ENCODE measurements around the gene ACLY.
"Not testable (repeated sequence)": the region's sequence is repeated elsewhere in the genome, so short reads cannot be mapped to it uniquely, and the experiment has no call there.

The ACLY gene

GRCh38 chr17:41829961-41830360 is 88.8 kb downstream of the ACLY start:
- H4K8ac ChIP-seq (ENCODE audit: low read depth, low read length); H3K9me3 ChIP-seq (replicated peaks in 1 of 2; ENCODE audit: control insufficient read depth in 2 of 2, insufficient read depth in 1 of 2, low read depth in 1 of 2, low read length in 2 of 2); H3K4me1 ChIP-seq (ENCODE audit: control insufficient read depth in 2 of 2, insufficient read depth in 1 of 2, low read depth in 1 of 2, low read length in 2 of 2); H2AFZ ChIP-seq (ENCODE audit: low read length); H3K27ac ChIP-seq (replicated peaks; ENCODE audit: low read length); H3K4me3 ChIP-seq (ENCODE audit: low read length in 2 of 2); H2BK5ac ChIP-seq (ENCODE audit: low read length); H2BK120ac ChIP-seq (ENCODE audit: low read depth, low read length); H3K27me3 ChIP-seq (ENCODE audit: control insufficient read depth in 3 of 3, insufficient read depth in 3 of 3, low read depth in 1 of 3, low read length in 3 of 3); H3K23ac ChIP-seq (ENCODE audit: low read depth, low read length, poor library complexity); H4K91ac ChIP-seq (ENCODE audit: low read depth, low read length, poor library complexity); H3K4me2 ChIP-seq (ENCODE audit: insufficient read depth, low read length, poor library complexity, severe bottlenecking); H2BK12ac ChIP-seq (ENCODE audit: low read length); H3K4ac ChIP-seq (ENCODE audit: low read length); H3K9ac ChIP-seq (ENCODE audit: low read depth, low read length, poor library complexity); DNase-seq (ENCODE audit: low spot score); H3K18ac ChIP-seq (ENCODE audit: low read length); H2AK5ac ChIP-seq (ENCODE audit: low read depth, low read length); H3K79me1 ChIP-seq (ENCODE audit: low read depth, low read length); H3K14ac ChIP-seq (ENCODE audit: low read length); H2BK15ac ChIP-seq (ENCODE audit: low read length): not testable (repeated sequence)
- no CpG with 5 or more reads among the region's 10 CpGs for WGBS, 2 donors (ENCODE audit: extremely low coverage in 2 of 2, insufficient read length in 2 of 2, insufficient replicate concordance in 1 of 2)
- H3K36me3 ChIP-seq (replicated peaks in 1 of 2; ENCODE audit: control insufficient read depth in 2 of 2, insufficient read depth in 2 of 2, low read length in 2 of 2): peaks cover 30 to 89% of the 10 kb centered on the region in 2 donors

GRCh38 chr17:41825175-41825845 is 93.4 kb downstream of the ACLY start:
- no peak overlapping the region for H3K4ac ChIP-seq (ENCODE audit: low read length)
- H4K8ac ChIP-seq (ENCODE audit: low read depth, low read length): no peak overlapping the region
- no peaks in the 10 kb centered on the region for H3K9me3 ChIP-seq (replicated peaks in 1 of 2; ENCODE audit: control insufficient read depth in 2 of 2, insufficient read depth in 1 of 2, low read depth in 1 of 2, low read length in 2 of 2)
- no peak overlapping the region for H2BK12ac ChIP-seq (ENCODE audit: low read length)
- H3K27ac ChIP-seq (replicated peaks; ENCODE audit: low read length): no peak overlapping the region
- no peak overlapping the region for H3K4me2 ChIP-seq (ENCODE audit: insufficient read depth, low read length, poor library complexity, severe bottlenecking)
- H3K9ac ChIP-seq (ENCODE audit: low read depth, low read length, poor library complexity): no peak overlapping the region
- H3K23ac ChIP-seq (ENCODE audit: low read depth, low read length, poor library complexity): no peak overlapping the region
- no peak overlapping the region for H3K4me3 ChIP-seq (ENCODE audit: low read length in 2 of 2)
- no peak overlapping the region for H2BK15ac ChIP-seq (ENCODE audit: low read length)
- no peak overlapping the region for H3K18ac ChIP-seq (ENCODE audit: low read length)
- H2BK5ac ChIP-seq (ENCODE audit: low read length): no peak overlapping the region
- H2AFZ ChIP-seq (ENCODE audit: low read length): no peak overlapping the region
- H4K91ac ChIP-seq (ENCODE audit: low read depth, low read length, poor library complexity): no peak overlapping the region
- no peak overlapping the region for H3K14ac ChIP-seq (ENCODE audit: low read length)
- DNase-seq (ENCODE audit: low spot score): no peak
- no CpG with 5 or more reads among the region's 19 CpGs for WGBS, 2 donors (ENCODE audit: extremely low coverage in 2 of 2, insufficient read length in 2 of 2, insufficient replicate concordance in 1 of 2)
- no peak overlapping the region for H2AK5ac ChIP-seq (ENCODE audit: low read depth, low read length)
- no peak overlapping the region for H2BK120ac ChIP-seq (ENCODE audit: low read depth, low read length)
- H3K27me3 ChIP-seq (ENCODE audit: control insufficient read depth in 3 of 3, insufficient read depth in 3 of 3, low read depth in 1 of 3, low read length in 3 of 3): no peaks in the 10 kb centered on the region
- H3K79me1 ChIP-seq (ENCODE audit: low read depth, low read length): no peaks in the 10 kb centered on the region
- H3K4me1 ChIP-seq (ENCODE audit: control insufficient read depth in 2 of 2, insufficient read depth in 1 of 2, low read depth in 1 of 2, low read length in 2 of 2): peaks cover 3 to 16% of the 10 kb centered on the region in 2 donors
- H3K36me3 ChIP-seq (replicated peaks in 1 of 2; ENCODE audit: control insufficient read depth in 2 of 2, insufficient read depth in 2 of 2, low read length in 2 of 2): peaks cover 25 to 80% of the 10 kb centered on the region in 2 donors

GRCh38 chr17:41824086-41824485 is 94.7 kb downstream of the ACLY start:
- no peak overlapping the region for H3K9ac ChIP-seq (ENCODE audit: low read depth, low read length, poor library complexity)
- no peak for DNase-seq (ENCODE audit: low spot score)
- H3K79me1 ChIP-seq (ENCODE audit: low read depth, low read length): no peaks in the 10 kb centered on the region
- no CpG with 5 or more reads among the region's 7 CpGs for WGBS, 2 donors (ENCODE audit: extremely low coverage in 2 of 2, insufficient read length in 2 of 2, insufficient replicate concordance in 1 of 2)
- H3K27me3 ChIP-seq (ENCODE audit: control insufficient read depth in 3 of 3, insufficient read depth in 3 of 3, low read depth in 1 of 3, low read length in 3 of 3): no peaks in the 10 kb centered on the region
- no peak overlapping the region for H3K18ac ChIP-seq (ENCODE audit: low read length)
- H3K4me3 ChIP-seq (ENCODE audit: low read length in 2 of 2): no peak overlapping the region
- H4K91ac ChIP-seq (ENCODE audit: low read depth, low read length, poor library complexity): no peak overlapping the region
- H3K4ac ChIP-seq (ENCODE audit: low read length): no peak overlapping the region
- H4K8ac ChIP-seq (ENCODE audit: low read depth, low read length): no peak overlapping the region
- H2BK5ac ChIP-seq (ENCODE audit: low read length): no peak overlapping the region
- no peak overlapping the region for H2BK12ac ChIP-seq (ENCODE audit: low read length)
- no peak overlapping the region for H3K23ac ChIP-seq (ENCODE audit: low read depth, low read length, poor library complexity)
- peaks cover 3 to 26% of the 10 kb centered on the region in 2 donors for H3K4me1 ChIP-seq (ENCODE audit: control insufficient read depth in 2 of 2, insufficient read depth in 1 of 2, low read depth in 1 of 2, low read length in 2 of 2)
- no peaks in the 10 kb centered on the region for H3K9me3 ChIP-seq (replicated peaks in 1 of 2; ENCODE audit: control insufficient read depth in 2 of 2, insufficient read depth in 1 of 2, low read depth in 1 of 2, low read length in 2 of 2)
- H3K36me3 ChIP-seq (replicated peaks in 1 of 2; ENCODE audit: control insufficient read depth in 2 of 2, insufficient read depth in 2 of 2, low read length in 2 of 2): peaks cover 28 to 82% of the 10 kb centered on the region in 2 donors
- H3K4me2 ChIP-seq (ENCODE audit: insufficient read depth, low read length, poor library complexity, severe bottlenecking): no peak overlapping the region
- H3K14ac ChIP-seq (ENCODE audit: low read length): no peak overlapping the region
- H2BK15ac ChIP-seq (ENCODE audit: low read length): no peak overlapping the region
- H2AFZ ChIP-seq (ENCODE audit: low read length): no peak overlapping the region
- H3K27ac ChIP-seq (replicated peaks; ENCODE audit: low read length): no peak overlapping the region
- no peak overlapping the region for H2AK5ac ChIP-seq (ENCODE audit: low read depth, low read length)
- H2BK120ac ChIP-seq (ENCODE audit: low read depth, low read length): no peak overlapping the region

GRCh38 chr17:41823580-41823979 is 95.2 kb downstream of the ACLY start:
- Histone ChIP-seq H4K91ac (ENCODE audit: low read depth, low read length, poor library complexity) (no peak overlapping the region), H3K4ac (ENCODE audit: low read length) (no peak overlapping the region), H3K14ac (ENCODE audit: low read length) (no peak overlapping the region), H3K9ac (ENCODE audit: low read depth, low read length, poor library complexity) (no peak overlapping the region), H3K36me3 (replicated peaks in 1 of 2; ENCODE audit: control insufficient read depth in 2 of 2, insufficient read depth in 2 of 2, low read length in 2 of 2) (peaks cover 26 to 80% of the 10 kb centered on the region in 2 donors), H2BK120ac (ENCODE audit: low read depth, low read length) (no peak overlapping the region), H3K23ac (ENCODE audit: low read depth, low read length, poor library complexity) (no peak overlapping the region), H2AK5ac (ENCODE audit: low read depth, low read length) (no peak overlapping the region), H3K18ac (ENCODE audit: low read length) (no peak overlapping the region), H2BK15ac (ENCODE audit: low read length) (no peak overlapping the region), H3K27ac (replicated peaks; ENCODE audit: low read length) (no peak overlapping the region), H3K79me1 (ENCODE audit: low read depth, low read length) (no peaks in the 10 kb centered on the region), H4K8ac (ENCODE audit: low read depth, low read length) (no peak overlapping the region), H3K27me3 (ENCODE audit: control insufficient read depth in 3 of 3, insufficient read depth in 3 of 3, low read depth in 1 of 3, low read length in 3 of 3) (no peaks in the 10 kb centered on the region), H2BK12ac (ENCODE audit: low read length) (no peak overlapping the region), H2AFZ (ENCODE audit: low read length) (no peak overlapping the region), H3K4me1 (ENCODE audit: control insufficient read depth in 2 of 2, insufficient read depth in 1 of 2, low read depth in 1 of 2, low read length in 2 of 2) (peaks cover 3 to 29% of the 10 kb centered on the region in 2 donors), H2BK5ac (ENCODE audit: low read length) (no peak overlapping the region), H3K4me3 (ENCODE audit: low read length in 2 of 2) (no peak overlapping the region), H3K4me2 (ENCODE audit: insufficient read depth, low read length, poor library complexity, severe bottlenecking) (no peak overlapping the region), H3K9me3 (replicated peaks in 1 of 2; ENCODE audit: control insufficient read depth in 2 of 2, insufficient read depth in 1 of 2, low read depth in 1 of 2, low read length in 2 of 2) (no peaks in the 10 kb centered on the region)
- WGBS, 2 donors (ENCODE audit: extremely low coverage in 2 of 2, insufficient read length in 2 of 2, insufficient replicate concordance in 1 of 2): no CpG with 5 or more reads among the region's 7 CpGs
- DNase-seq (ENCODE audit: low spot score): no peak
